ENCODE data around the gene SAA4.
"Not testable (repeated sequence)": the region's sequence is repeated elsewhere in the genome, so short reads cannot be mapped to it uniquely, and the experiment has no call there.

SAA4 gene

GRCh38 chr11:18246379-18247190 is 10.0 kb upstream of the SAA4 start:
- not testable (repeated sequence) for DNase-seq

GRCh38 chr11:18245396-18245795 is 8.8 kb upstream of the SAA4 start:
- no peak for DNase-seq

GRCh38 chr11:18243783-18244362 is 7.3 kb upstream of the SAA4 start:
- peak; percentile 17 for DNase-seq

- no peak for DNase-seq
Observed at GRCh38 chr11:18239655-18240054, 3.1 kb upstream of the SAA4 start.

- no peak for DNase-seq
Observed at GRCh38 chr11:18235394-18236334, 938 bp downstream of the SAA4 start.

DNA sequence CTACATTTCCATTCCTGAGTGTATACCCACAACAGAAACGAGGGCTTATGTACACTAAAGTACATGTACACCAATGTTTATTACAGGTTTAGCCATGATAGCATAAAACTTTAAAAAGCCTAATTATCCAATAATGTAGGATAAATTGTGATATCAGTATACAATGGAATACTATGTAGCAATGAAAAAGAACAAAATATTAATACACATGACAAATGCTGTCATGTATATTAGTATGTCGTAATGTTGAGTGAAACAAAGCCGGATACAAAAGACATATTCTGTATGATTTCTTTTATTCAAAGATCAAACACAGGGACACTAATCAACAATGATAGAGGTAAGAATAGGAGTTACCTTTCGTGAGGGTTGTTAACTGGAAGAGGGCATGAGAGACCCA is 2.7 kb downstream of the SAA4 start:
- DNase-seq = no peak

GRCh38 chr11:18230859-18231258 is 5.7 kb downstream of the SAA4 start:
- DNase-seq = no peak

- no peak for DNase-seq
Observed at GRCh38 chr11:18229501-18229900, 7.1 kb downstream of the SAA4 start.

- DNase-seq = no peak
Observed at GRCh38 chr11:18225913-18226312, 10.7 kb downstream of the SAA4 start.

DNA sequence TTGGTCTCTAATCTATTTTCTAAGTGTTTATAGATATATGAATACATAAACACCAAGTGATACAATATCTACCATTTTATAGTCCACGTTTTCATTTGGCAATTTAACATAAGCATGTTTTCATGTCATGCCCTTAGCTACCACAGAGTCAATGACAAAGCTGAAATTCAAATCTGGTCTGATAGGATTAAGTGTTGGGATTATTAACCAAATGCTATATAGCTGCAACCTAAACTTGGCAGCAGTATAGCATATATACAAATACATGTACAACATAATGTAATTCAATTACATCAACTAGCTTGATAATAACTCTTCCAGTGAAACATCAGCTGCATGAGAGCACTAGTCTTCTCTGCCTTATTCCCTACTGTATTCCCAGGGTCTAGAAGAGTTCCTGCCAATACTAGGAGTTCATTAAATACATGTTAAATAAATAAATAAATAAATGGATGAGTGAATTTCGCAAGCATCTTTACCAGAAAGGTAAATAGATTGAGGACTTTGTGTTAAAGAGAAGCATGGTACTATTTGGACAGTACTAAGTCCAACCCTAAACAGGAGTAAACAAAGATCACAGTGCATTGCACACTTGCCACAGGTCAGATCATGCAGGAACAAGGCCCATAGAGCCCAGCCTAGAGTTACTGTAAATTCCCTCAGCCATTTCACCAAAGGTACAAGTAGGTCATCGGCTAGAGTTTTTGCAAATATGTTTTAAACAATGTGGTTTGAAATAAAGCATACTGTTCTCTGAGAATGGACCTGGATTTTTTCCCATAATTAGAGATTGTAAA is 12.8 kb downstream of the SAA4 start:
- no peak for DNase-seq

GRCh38 chr11:18222814-18223421 is 13.7 kb downstream of the SAA4 start:
- DNase-seq = no peak

GRCh38 chr11:18221274-18221876 is 15.2 kb downstream of the SAA4 start:
- no peak for DNase-seq

DNA sequence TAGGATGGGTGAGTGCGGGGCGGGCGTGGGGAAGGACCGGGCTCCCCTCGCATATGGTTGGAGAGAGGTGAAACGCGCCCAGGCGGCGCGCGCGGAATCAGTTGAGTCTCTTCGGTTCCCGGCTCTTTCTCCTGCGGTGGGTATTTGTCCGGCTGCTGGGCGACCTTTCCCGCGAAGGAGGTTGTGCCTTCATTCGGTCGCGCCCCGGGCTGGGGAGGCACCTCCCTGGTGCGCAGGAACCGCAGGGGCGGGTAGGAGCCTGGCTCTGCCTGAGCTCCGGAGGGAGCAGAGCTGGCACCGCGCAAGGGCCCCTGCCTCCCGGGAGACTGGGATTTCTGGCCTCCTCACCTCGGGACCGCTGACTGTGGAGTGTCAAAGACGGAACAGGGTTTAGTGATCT is 27.5 kb downstream of the SAA4 start:
- no peak for DNase-seq

- no peak for DNase-seq
Observed at GRCh38 chr11:18204771-18205170, 31.8 kb downstream of the SAA4 start.

GRCh38 chr11:18204220-18204619 is 32.4 kb downstream of the SAA4 start:
- DNase-seq = no peak

DNA sequence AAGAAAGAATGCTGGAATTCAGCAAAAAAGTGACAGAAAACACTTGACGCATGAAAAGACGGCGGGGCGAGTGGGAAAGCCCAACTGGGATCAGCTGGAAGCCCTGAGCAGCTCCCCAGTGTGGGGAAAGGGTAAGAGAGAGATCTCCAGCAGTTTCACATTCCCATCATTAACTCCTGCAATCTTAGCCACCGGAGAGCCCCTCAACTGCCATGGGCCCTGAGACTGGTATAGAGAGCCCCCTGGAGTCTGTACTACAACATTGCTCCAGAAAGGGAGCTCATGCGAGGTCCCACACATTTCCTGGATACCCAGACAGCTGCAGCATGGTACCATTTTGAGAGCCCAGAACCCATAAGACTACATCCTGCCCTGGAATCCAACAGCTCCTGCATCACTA is 32.9 kb downstream of the SAA4 start:
- DNase-seq = no peak

DNA sequence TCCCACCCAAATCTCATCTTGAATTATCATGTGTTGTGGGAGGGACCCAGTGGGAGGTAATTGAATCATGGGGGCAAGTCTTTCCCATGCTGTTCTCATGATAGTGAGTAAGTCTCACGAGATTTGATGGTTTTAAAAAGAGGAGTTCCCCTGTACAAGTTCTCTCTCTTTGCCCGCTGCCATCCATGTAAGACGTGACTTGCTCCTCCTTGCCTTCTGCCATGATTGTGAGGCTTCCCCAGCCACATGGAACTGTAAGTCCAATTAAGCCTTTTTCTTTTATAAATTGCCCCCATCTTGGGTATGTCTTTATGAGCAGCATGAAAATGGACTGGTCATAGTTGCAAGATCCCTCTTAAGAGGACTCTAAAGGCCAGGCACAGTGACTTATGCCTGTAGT is 38.9 kb downstream of the SAA4 start:
- DNase-seq = not testable (repeated sequence)

DNA sequence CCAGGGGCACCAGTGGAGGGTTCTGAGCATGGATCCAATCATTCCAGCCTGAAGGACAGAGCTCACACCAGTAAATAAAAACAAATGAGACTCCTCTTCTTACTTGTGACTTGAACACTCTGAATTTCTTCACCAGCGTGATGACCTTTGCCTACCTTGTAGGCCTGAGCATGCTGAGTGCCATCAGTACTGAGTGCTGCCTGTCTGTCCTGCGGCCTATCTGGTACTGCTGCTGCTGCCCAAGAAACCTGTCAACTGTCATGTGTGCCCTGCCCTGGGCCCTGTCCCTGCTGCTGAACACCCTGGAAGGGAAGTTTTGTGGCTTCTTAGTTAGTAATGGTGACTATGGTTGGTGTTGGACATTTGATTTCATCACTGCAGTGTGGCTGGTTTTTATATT is 40.1 kb downstream of the SAA4 start:
- DNase-seq = no peak

DNA sequence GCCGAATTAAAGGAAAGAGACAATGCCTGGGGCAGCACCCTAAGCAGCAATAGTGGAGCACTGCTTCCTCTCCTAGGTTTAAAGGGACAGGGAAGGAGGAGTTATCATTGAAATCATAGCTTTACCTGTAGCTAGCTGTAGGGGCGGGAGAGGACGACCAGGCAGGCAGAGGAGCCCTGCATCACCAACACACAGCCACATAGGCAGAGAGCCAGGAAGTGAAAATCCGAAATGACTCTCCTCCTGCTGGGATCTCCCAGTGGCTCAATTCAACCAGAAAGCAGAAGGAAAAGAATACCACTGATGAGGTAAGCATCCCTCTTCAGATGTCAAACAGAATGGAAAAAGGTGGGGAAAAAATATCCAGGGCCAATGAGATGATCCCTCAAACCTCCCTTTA is 43.6 kb downstream of the SAA4 start:
- DNase-seq = no peak

GRCh38 chr11:18191376-18191775 is 45.2 kb downstream of the SAA4 start:
- DNase-seq = no peak

GRCh38 chr11:18189476-18190245 is 46.9 kb downstream of the SAA4 start:
- not testable (repeated sequence) for DNase-seq
